Colonic mucosa (tissue), 4 donors: ENCODE data around the gene RNF149. TPM values are rescaled to one million over a fixed set of nuclear protein-coding genes. Genes with fewer than 3 reads are reported as not detected.
A peak's percentile ranks its signal among the peaks of the same experiment; 100 is the strongest.

Experiments
- DNase-seq: peaks from one replicate; pipeline ENCODE4 v3.0.0-alpha.2; 2020
- H3K27ac ChIP-seq: fragments of 200-600 bp; one replicate; pipeline ENCODE4 v1.8.0; 2021
- H3K27me3 ChIP-seq: fragments of 200-600 bp; one replicate; pipeline ENCODE4 v1.8.0; 2021
- H3K36me3 ChIP-seq: fragments of 200-600 bp; one replicate; pipeline ENCODE4 v1.8.0; 2021
- H3K4me1 ChIP-seq: fragments of 200-600 bp; one replicate; pipeline ENCODE4 v1.8.0; 2021; ENCODE audit warnings: mild to moderate bottlenecking
- H3K4me3 ChIP-seq: fragments of 200-600 bp; one replicate; pipeline ENCODE4 v1.8.0; 2021
- H3K9ac ChIP-seq, 2 donors: one replicate each; pipeline ENCODE4 v1.7.0; 2013; ENCODE audit warnings: control low read depth in 2 of 2, low read depth in 2 of 2, low read length in 2 of 2
- H3K9me3 ChIP-seq: fragments of 200-600 bp; one replicate; pipeline ENCODE4 v1.8.0; 2021
- intact Hi-C: fragments of 100-400 bp; cut with DNase I; formaldehyde crosslinking; loops from one replicate; pipeline ENCODE4 v1.14.1; 2022
- total RNA-seq, 2 donors: library from RNA; stranded (reverse); fragmentation: NEBNext Ultra II Directional in 1 of 2; extraction: Animal tissue kit (Norgen Biotek cat#: 25700) in 1 of 2; gene quantifications; one replicate each; pipeline ENCODE4 v1.2.1, GENCODE V29; 2021
- TF ChIP-seq, protein P1 (sequence below): fragments of 200-600 bp; IDR thresholded peaks from one replicate; pipeline ENCODE4 v1.8.0; 2022; ENCODE audit warnings: antibody characterized with exemption, mild to moderate bottlenecking
- donor health status: healthy.
- donor health status: DM: no; HTN: no; CAD: no.
- donor health status: DM: no; HTN: no; CAD: no.

The RNF149 gene
- total RNA-seq, 2 donors from 2014 or later = 39.6 to 54.8 TPM

GRCh38 chr2:101256316-101256715 lies 52.2 kb downstream of the RNF149 start:
- intact Hi-C loops = no loop called here
- H3K9ac ChIP-seq = no peak overlapping the region
- no peaks in the 10 kb centered on the region for H3K9me3 ChIP-seq
- peaks cover 10% of the 10 kb centered on the region for H3K4me1 ChIP-seq
- DNase-seq = no peak
- TF ChIP-seq, protein P1, sequence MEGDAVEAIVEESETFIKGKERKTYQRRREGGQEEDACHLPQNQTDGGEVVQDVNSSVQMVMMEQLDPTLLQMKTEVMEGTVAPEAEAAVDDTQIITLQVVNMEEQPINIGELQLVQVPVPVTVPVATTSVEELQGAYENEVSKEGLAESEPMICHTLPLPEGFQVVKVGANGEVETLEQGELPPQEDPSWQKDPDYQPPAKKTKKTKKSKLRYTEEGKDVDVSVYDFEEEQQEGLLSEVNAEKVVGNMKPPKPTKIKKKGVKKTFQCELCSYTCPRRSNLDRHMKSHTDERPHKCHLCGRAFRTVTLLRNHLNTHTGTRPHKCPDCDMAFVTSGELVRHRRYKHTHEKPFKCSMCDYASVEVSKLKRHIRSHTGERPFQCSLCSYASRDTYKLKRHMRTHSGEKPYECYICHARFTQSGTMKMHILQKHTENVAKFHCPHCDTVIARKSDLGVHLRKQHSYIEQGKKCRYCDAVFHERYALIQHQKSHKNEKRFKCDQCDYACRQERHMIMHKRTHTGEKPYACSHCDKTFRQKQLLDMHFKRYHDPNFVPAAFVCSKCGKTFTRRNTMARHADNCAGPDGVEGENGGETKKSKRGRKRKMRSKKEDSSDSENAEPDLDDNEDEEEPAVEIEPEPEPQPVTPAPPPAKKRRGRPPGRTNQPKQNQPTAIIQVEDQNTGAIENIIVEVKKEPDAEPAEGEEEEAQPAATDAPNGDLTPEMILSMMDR = no peak
- no peak overlapping the region for H3K27ac ChIP-seq
- H3K36me3 ChIP-seq = peaks cover 3% of the 10 kb centered on the region
- H3K27me3 ChIP-seq = no peaks in the 10 kb centered on the region
- H3K4me3 ChIP-seq = no peak overlapping the region

DNA sequence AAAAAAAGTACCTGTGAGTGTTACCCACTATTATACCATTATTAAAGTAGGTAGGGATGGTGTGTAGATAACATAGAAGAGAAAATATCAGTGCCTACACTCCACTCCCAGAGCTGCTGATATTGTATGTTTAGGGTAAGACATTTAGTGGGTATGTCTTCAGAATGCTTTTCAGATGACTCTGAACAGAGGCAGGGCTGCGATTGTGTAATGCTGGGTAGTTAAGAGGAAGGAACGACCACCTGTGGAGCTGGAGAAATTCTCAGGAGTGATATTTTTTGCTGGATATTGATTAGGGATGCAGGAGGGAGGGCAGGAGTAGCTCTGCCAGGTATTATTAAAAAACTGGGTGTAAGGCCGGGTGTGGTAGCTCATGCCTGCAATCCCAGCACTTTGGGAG lies 53.0 kb downstream of the RNF149 start:
- Histone ChIP-seq H3K9ac (no peak overlapping the region), H3K4me1 (peaks cover 10% of the 10 kb centered on the region), H3K36me3 (peaks cover 3% of the 10 kb centered on the region), H3K9me3 (no peaks in the 10 kb centered on the region), H3K27me3 (no peaks in the 10 kb centered on the region), H3K4me3 (no peak overlapping the region), H3K27ac (no peak overlapping the region)
- intact Hi-C loops = no loop called here
- TF ChIP-seq, protein P1 = no peak
- DNase-seq = no peak

DNA sequence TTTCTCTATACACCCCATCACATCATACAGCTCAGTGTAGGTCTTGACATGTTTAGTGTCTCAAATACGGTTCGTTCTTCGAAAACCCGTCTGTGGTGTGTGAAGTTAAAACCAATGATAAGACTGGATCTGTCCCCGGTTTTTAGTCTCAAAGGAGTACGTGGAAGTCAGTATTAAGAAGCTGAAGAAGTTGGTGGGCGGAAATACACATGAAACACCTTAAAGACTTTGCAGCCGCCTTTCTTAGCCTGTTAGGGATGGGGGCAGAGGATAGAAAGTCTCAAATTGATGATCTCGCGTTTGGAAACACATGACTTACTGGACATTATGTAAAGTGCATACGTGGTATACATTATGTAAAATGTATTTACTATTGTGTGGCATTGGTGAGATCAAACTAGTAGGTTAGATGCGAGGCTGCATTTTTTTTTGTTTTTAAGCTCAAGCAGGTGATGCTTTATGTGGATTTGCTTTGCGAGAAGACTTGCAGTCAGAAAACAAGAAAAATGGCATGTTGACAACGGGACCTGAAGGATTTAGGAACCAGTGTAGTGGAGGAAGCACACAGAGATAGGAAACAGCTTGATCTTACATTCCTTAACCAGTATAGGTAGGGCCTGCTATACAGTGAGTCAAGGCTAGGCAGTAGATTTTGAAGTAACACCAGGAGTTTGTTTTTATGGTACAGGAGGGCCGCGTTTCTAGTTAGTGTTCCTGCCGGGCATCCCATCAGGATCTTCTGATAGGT lies 54.6 kb downstream of the RNF149 start:
- Histone ChIP-seq H3K27me3 (no peaks in the 10 kb centered on the region), H3K27ac (peak overlapping the region; percentile 97)

DNA sequence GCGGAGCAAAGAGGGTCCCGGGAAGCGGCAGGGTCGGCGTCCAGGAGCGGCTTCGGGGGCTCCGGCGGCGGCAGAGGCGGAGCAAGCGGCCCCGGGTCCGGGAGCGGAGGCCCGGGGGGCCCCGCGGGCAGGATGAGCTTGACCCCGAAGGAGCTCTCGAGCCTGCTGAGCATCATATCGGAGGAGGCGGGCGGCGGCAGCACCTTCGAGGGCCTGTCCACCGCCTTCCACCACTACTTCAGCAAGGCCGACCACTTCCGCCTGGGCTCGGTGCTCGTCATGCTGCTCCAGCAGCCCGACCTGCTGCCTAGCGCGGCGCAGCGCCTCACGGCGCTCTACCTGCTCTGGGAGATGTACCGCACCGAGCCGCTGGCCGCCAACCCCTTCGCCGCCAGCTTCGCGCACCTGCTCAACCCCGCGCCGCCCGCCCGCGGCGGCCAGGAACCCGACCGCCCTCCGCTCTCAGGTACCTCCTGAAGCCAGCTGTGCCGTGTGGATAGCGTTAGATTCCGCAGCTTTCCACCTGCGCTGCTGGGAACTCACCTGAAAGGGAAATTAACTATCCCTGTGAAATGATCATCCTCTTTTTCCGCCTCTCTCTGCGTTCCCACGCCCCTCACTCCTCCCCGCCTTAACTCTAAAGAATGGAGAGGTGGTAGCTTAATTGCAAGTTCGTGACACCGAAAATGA lies 55.3 kb downstream of the RNF149 start:
- H3K27ac ChIP-seq = peak overlapping the region; percentile 97
- no peaks in the 10 kb centered on the region for H3K9me3 ChIP-seq
- intact Hi-C loops = no loop called here
- peaks cover 10% of the 10 kb centered on the region for H3K4me1 ChIP-seq
- H3K27me3 ChIP-seq = no peaks in the 10 kb centered on the region
- peak; percentile 59 for DNase-seq
- peak overlapping the region; percentile 75 to 95 for H3K9ac ChIP-seq
- H3K36me3 ChIP-seq = peaks cover under 1% of the 10 kb centered on the region
- TF ChIP-seq, protein P1 = no peak
- H3K4me3 ChIP-seq = peak overlapping the region; percentile 100

More for the DNA sequence above, 54.6 kb downstream of the RNF149 start:
- H3K4me3 ChIP-seq = peak overlapping the region; percentile 100
- TF ChIP-seq, protein P1 = no peak
- peaks cover 3% of the 10 kb centered on the region for H3K36me3 ChIP-seq
- no peaks in the 10 kb centered on the region for H3K9me3 ChIP-seq
- H3K9ac ChIP-seq = peak overlapping the region; percentile 75 to 95
- DNase-seq = no peak
- intact Hi-C loops = no loop called here
- H3K4me1 ChIP-seq = peaks cover 10% of the 10 kb centered on the region

DNA sequence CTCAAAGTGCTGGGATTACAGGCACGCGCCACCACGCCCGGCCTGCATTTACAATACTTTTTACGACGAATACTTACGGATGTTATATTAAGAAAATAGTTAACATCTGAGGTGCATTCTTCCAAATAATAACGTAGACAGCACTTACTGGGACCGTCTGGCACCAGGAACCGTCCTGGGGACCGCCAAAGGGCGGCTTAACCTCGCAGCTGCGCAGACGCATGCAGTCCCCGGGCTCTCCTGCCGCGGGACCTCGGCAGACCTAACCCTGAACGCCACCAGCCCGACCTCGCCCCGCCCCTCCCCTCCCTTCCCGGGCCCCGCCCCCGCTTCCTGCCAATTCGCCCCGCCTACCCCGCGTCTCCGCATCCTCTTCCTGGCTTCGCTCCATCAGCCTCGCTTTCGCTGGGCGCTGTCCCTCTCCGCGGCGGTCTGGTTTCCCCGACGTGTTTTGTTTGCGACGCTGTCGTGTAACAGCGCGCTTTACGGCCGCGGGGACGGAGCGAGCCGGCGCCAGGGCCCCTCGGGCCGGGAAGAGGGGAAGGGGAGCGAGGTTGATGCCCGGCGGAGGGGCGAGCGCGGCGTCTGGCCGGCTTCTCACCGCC lies 56.0 kb downstream of the RNF149 start, which contains the start of gene CNOT11:
TSS of gene CNOT11 (plus strand) at position 479 of the 605 bp plus-strand sequence. CDS start at position 558, 79 bp downstream.
- peaks cover 10% of the 10 kb centered on the region for H3K4me1 ChIP-seq
- no peaks in the 10 kb centered on the region for H3K36me3 ChIP-seq
- peak within 1 kb of the TSS; percentile 81 to 95 for H3K9ac ChIP-seq
- intact Hi-C loops = no loop called here
- peak; percentile 100 for DNase-seq
- H3K9me3 ChIP-seq = no peaks in the 10 kb centered on the region
- peak within 1 kb of the TSS; percentile 100 for H3K4me3 ChIP-seq
- no peaks in the 10 kb centered on the region for H3K27me3 ChIP-seq
- TF ChIP-seq, protein P1 = no peak
- peak within 1 kb of the TSS; percentile 97 for H3K27ac ChIP-seq
